GM12892 (cell line): ENCODE results near the gene ZNF3. TPM values are rescaled to one million over a fixed set of nuclear protein-coding genes. Genes with fewer than 3 reads are reported as not detected.
"Not testable (repeated sequence)": the region's sequence is repeated elsewhere in the genome, so short reads cannot be mapped to it uniquely, and the experiment has no call there.

Experiments used
- DNase-seq: peaks from one replicate; pipeline ENCODE4 v3.0.0; 2011; ENCODE audit not compliant: insufficient read length
- FAIRE-seq: peaks from 2 replicates; lab custom pipeline; 2011; peaks lifted over from hg19 to GRCh38; lab: Jason Lieb, UNC
- POLR2A ChIP-seq: IDR thresholded peaks from 2 replicates; pipeline ENCODE4 v1.6.1; 2011; ENCODE audit warnings: low read depth, low read length, control low read depth
- POLR2AphosphoS5 ChIP-seq: IDR thresholded peaks from 2 replicates; pipeline ENCODE4 v1.6.1; 2011; ENCODE audit warnings: low read depth, low read length, control low read depth
- TAF1 ChIP-seq: IDR thresholded peaks from 2 replicates; pipeline ENCODE4 v1.6.1; 2011; ENCODE audit warnings: low read depth, mild to moderate bottlenecking, control low read depth, low read length, borderline replicate concordance
- polyA plus RNA-seq: library from polyadenylated mRNA; unstranded; fragments of >200 nt; gene quantifications from one replicate; pipeline ENCODE4 v1.2.1, GENCODE V29; 2012; ENCODE audit warnings: missing spikeins, inconsistent platforms; ENCODE audit not compliant: missing spikeins

ZNF3 gene
- polyA plus RNA-seq, result 19.0 TPM

DNA sequence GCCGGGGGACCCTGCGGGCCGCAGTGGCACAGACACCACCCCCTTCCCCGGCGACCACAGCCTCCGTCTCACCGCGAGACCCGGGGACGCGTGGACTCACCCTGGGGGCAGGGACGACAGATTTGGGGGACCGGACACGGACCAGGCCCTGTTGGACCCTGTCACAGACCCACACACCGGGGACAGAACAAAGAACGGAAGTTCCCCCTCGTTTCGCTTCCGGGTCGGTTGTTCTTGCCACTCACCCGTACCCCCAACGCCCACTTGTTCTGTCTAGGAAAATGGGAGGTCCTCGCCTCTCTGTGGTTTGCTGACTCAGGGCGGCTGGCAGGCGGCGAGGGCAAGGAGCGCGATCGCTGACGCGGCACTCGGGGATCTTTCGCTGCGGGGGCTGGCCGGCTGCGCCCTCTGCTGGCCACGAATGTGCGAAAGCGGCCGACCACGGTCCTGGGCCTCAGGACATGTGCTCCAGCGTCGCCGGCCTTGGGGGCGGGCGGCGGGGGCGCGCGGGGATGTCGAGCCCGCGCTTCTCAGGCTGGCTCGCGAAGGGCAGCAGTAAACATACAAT, at the start of gene ZNF3:
ZNF3 (minus strand) TSS at position 189 of the 568 bp plus-strand sequence. CDS start 4,366 bp downstream, outside the sequence.
- TF ChIP-seq POLR2A (peak; percentile 95), POLR2AphosphoS5 (peak; percentile 94), TAF1 (peak; percentile 70; the same call in 1 of the 2 replicates)

GRCh38 chr7:100130608-100131453, 49.3 kb upstream of the ZNF3 start:
- DNase-seq (no peak), FAIRE-seq (peak; percentile 65)

More for the DNA sequence above, at the start of gene ZNF3:
- FAIRE-seq, result peak; percentile 99
- DNase-seq, result peak; percentile 89

DNA sequence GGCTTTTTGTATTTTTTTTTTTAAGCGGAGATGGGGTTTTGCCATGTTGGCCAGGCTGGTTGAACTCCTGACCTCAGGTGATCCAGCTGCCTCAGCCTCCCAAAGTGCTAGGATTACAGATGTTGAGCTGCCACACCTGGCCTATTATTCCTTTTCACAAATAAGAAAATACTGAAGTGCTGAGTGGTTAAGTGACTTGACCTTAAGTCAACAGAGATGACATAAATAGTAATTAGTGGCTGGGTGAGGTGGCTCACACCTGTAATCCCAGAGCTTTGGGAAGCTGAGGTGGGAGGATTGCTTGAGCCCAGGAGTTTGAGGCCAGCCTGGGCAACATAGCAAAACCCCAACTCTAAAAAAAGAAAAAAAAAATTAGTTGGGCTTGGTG, 48.7 kb upstream of the ZNF3 start:
- DNase-seq, FAIRE-seq: not testable (repeated sequence)

More at GRCh38 chr7:100130608-100131453, 49.3 kb upstream of the ZNF3 start:
- TF ChIP-seq TAF1 (no peak), POLR2A (no peak), POLR2AphosphoS5 (no peak)

- DNase-seq (no peak), FAIRE-seq (no peak)
- TF ChIP-seq POLR2A (no peak), TAF1 (no peak), POLR2AphosphoS5 (no peak)
Observed at GRCh38 chr7:100128637-100128963, 47.1 kb upstream of the ZNF3 start.

DNA sequence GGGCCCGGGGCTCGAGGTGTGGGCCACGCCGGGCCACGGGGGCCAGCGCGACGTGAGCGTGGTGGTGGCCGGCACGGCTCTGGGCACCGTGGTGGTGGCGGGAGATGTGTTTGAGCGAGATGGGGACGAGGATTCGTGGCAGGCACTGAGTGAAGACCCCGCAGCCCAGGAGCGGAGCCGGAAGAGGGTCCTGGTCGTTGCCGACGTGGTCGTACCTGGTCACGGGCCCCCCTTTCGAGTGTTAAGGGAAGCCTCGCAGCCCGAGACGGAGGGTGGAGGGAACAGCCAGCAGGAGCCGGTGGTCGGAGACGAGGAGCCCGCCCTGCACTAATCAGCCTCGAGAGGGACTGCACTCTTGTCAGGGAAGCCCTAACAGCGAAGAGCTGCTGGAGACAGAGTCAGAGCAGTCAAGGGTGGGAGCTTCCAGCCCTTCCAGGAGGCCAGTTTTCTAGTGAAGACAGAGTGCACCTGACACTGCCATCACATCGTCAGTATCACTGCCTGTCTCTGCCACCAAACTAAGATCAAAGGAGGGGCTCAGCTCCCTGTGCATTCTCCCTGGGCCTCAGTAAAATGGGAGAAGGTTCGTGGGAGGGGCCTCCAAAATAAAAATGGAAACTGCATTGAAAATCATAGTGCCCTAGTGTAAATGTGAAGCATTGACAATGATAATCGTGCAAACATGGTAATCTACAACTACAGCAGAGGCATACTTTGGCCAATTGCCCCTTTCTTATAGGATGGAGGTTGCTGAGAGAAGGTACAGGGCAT, 46.5 kb upstream of the ZNF3 start:
- TF ChIP-seq POLR2A, result no peak
- no peak for TF ChIP-seq POLR2AphosphoS5
- TF ChIP-seq TAF1, result no peak
- no peak for DNase-seq
- no peak for FAIRE-seq

GRCh38 chr7:100126931-100127865, 45.7 kb upstream of the ZNF3 start, which contains the start of gene MBLAC1:
Gene MBLAC1, plus strand, starts transcription at chr7:100126967. Its CDS starts 429 bp downstream, at chr7:100127396.
- FAIRE-seq, result peak; percentile 95
- DNase-seq, result peak; percentile 83
- TF ChIP-seq POLR2A (peak; percentile 89), TAF1 (no peak; the same call in 1 of the 2 replicates), POLR2AphosphoS5 (peak; percentile 83)

DNA sequence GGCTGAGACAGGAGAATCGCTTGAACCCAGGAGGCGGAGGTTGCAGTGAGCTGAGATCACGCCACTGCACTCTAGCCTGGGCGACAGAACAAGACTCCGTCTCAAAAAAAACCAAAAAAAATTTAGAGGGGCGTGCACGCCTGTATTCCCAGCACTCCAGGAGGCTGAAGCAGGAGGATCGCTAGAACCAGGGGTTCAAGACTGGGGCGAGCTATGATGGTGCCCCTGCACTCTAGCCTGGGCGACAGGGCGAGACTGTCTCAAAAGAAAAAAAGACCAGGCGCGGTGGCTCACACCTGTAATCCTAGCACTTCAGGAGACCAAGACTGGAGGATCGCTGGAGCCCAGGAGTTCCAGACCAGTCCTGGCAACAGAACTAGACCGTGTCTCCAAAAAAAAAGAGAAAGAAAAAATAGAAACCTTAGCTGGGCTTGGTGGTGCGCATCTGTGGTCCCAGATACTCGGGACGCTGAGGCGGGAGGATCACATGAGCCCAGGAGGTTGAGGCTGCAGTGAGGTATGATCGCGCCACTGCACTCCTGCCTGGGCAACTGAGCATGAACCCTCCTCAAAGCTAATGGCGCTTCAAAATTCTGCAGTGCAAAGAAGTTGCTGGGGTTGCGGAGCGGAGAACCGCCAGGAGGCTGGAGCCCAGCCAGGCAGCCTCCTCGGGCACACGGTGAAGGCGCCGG, 44.9 kb upstream of the ZNF3 start:
- no peak for DNase-seq
- FAIRE-seq, result no peak
- TF ChIP-seq TAF1 (peak; percentile 73; the same call in 1 of the 2 replicates), POLR2A (no peak), POLR2AphosphoS5 (no peak)

DNA sequence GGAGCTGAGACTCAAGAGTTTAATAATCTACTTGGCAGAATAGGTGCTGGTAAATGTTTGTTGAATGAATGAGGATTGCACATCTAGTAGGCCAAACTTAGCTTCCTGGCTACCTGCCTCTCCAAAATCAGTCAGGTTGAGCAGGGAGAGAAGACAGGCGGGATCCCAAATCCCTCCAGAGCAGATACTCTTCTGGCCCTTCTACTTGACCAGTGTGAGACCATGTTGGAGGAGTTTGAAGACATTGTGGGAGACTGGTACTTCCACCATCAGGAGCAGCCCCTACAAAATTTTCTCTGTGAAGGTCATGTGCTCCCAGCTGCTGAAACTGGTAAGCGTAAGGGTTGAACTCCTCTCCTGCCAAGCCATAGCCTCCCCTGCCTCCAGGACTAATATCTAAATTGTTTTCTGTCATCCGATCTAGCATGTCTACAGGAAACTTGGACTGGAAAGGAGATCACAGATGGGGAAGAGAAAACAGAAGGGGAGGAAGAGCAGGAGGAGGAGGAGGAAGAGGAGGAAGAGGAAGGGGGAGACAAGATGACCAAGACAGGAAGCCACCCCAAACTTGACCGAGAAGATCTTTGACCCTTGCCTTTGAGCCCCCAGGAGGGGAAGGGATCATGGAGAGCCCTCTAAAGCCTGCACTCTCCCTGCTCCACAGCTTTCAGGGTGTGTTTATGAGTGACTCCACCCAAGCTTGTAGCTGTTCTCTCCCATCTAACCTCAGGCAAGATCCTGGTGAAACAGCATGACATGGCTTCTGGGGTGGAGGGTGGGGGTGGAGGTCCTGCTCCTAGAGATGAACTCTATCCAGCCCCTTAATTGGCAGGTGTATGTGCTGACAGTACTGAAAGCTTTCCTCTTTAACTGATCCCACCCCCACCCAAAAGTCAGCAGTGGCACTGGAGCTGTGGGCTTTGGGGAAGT, 43.0 kb upstream of the ZNF3 start:
- DNase-seq (no peak), FAIRE-seq (no peak)
- TF ChIP-seq POLR2AphosphoS5 (no peak), TAF1 (no peak), POLR2A (0 out of 2 replicates have a peak, but pooled peaks have one; percentile 10)

GRCh38 chr7:100122568-100122967, 41.0 kb upstream of the ZNF3 start:
- TF ChIP-seq POLR2A, result no peak
- TF ChIP-seq POLR2AphosphoS5, result no peak
- no peak for TF ChIP-seq TAF1
- DNase-seq (no peak), FAIRE-seq (no peak)
